HCT116 (cell line): ENCODE measurements around the gene VTN. TPM values are rescaled to one million over a fixed set of nuclear protein-coding genes. Genes with fewer than 3 reads are reported as not detected.
A peak's percentile ranks its signal among the peaks of the same experiment; 100 is the strongest.

Experiments
- ATAC-seq: fragments of 200-7000 bp; cut with Tn5 transposase; 2 replicates; pipeline ENCODE4 v1.9.1; 2020; ENCODE audit warnings: mild to moderate bottlenecking, moderate library complexity
- BruUV-seq: library from RNA; stranded (reverse); fragments of 400-500 nt; replicated peaks from 2 replicates; lab custom pipeline; 2021; lab: Mats Ljungman, UMichigan
- CTCF ChIA-PET: fragments of 300-600 bp; sonication (Branson Sonifier 250); formaldehyde crosslinking; loops from one replicate; lab custom pipeline; 2021; ENCODE audit warnings: antibody characterized with exemption; lab: Charles Lee
- POLR2A ChIA-PET: fragments of 300-600, 350-600 bp; sonication (Branson Sonifier 250); formaldehyde crosslinking; loops from one replicate; lab custom pipeline; 2021; ENCODE audit warnings: antibody characterized with exemption; lab: Charles Lee
- RAD21 ChIA-PET, 2 experiments: fragments of 300-600 bp; sonication (Branson Sonifier 250); formaldehyde crosslinking; loops; one replicate each; lab custom pipeline; 2023; ENCODE audit warnings: low total read pairs in 2 of 2; ENCODE audit not compliant: uncharacterized antibody in 2 of 2, unreplicated experiment in 2 of 2, low non-redundant PET in 1 of 2; lab: Charles Lee
- DNase-seq: peaks from one replicate; pipeline ENCODE4 v3.0.0-alpha.2; 2010; ENCODE audit warnings: low read depth, low spot score
- H2AFZ ChIP-seq: fragments of 200-600 bp; shearing (Covaris generic), sonication (generic); 2 replicates; pipeline ENCODE4 v1.6.1; 2017; ENCODE audit warnings: low read depth, mixed run types, mixed read lengths, antibody characterized with exemption, low read length; ENCODE audit not compliant: poor library complexity, severe bottlenecking
- H3K27ac ChIP-seq: 2 replicates; pipeline ENCODE4 v1.5.1; 2012; ENCODE audit warnings: low read depth, low read length
- H3K27me3 ChIP-seq: fragments of 200-600 bp; sonication (generic); 2 replicates; pipeline ENCODE4 v1.6.1; 2016; ENCODE audit warnings: mixed run types, low read length, mixed read lengths; ENCODE audit not compliant: insufficient read depth
- H3K36me3 ChIP-seq, 2 experiments: fragments of 200-500 bp in 1 of 2; fragments of 200-600 bp in 1 of 2; sonication (Bioruptor generic) in 1 of 2; sonication (generic) in 1 of 2; 2 replicates each; pipeline versions ENCODE4 v1.5.1 to v1.6.1; 2014 to 2016; ENCODE audit warnings: low read length in 2 of 2, inconsistent platforms in 1 of 2, mixed read lengths in 1 of 2, mixed run types in 1 of 2; ENCODE audit not compliant: insufficient read depth in 2 of 2, control insufficient read depth in 1 of 2
- H3K4me1 ChIP-seq, 2 experiments: fragments of 200-600 bp in 1 of 2; sonication (generic) in 1 of 2; 2 replicates each; pipeline versions ENCODE4 v1.5.1 to v1.6.1; 2012 to 2017; ENCODE audit warnings: low read length in 2 of 2, inconsistent platforms in 1 of 2, mild to moderate bottlenecking in 1 of 2, mixed read lengths in 1 of 2, mixed run types in 1 of 2, moderate library complexity in 1 of 2; ENCODE audit not compliant: insufficient read depth in 2 of 2, control insufficient read depth in 1 of 2
- H3K4me2 ChIP-seq: fragments of 200-600 bp; sonication (generic); 2 replicates; pipeline ENCODE4 v1.6.1; 2017; ENCODE audit warnings: mixed run types, low read length, mixed read lengths
- H3K4me3 ChIP-seq, 2 experiments: fragments of 200-600 bp in 1 of 2; sonication (generic) in 1 of 2; replicated peaks in 1 of 2; 2 replicates each; pipeline ENCODE4 v1.5.1; 2011 to 2016; ENCODE audit warnings: low read length in 2 of 2, control low read depth in 1 of 2, low read depth in 1 of 2, mild to moderate bottlenecking in 1 of 2, mixed read lengths in 1 of 2, mixed run types in 1 of 2
- H3K79me2 ChIP-seq: fragments of 200-600 bp; sonication (generic); 2 replicates; pipeline ENCODE4 v1.6.1; 2017; ENCODE audit warnings: mild to moderate bottlenecking, mixed run types, low read length, moderate library complexity, mixed read lengths; ENCODE audit not compliant: insufficient read depth
- H3K9ac ChIP-seq: fragments of 200-600 bp; sonication (generic); 2 replicates; pipeline ENCODE4 v1.6.1; 2016; ENCODE audit warnings: low read length, mixed read lengths
- H3K9me2 ChIP-seq: fragments of 200-600 bp; sonication (generic), shearing (Covaris generic); 2 replicates; pipeline ENCODE4 v1.6.1; 2017; ENCODE audit warnings: mixed run types, mild to moderate bottlenecking, moderate library complexity; ENCODE audit not compliant: insufficient read depth
- H3K9me3 ChIP-seq, 2 experiments: fragments of 200-500 bp in 1 of 2; fragments of 200-600 bp in 1 of 2; sonication (Bioruptor generic) in 1 of 2; sonication (generic) in 1 of 2; 2 replicates each; pipeline ENCODE4 v1.6.1; 2014 to 2017; ENCODE audit warnings: low read length in 2 of 2, mixed read lengths in 2 of 2, inconsistent platforms in 1 of 2, low read depth in 1 of 2, mild to moderate bottlenecking in 1 of 2, mixed run types in 1 of 2, moderate library complexity in 1 of 2; ENCODE audit not compliant: control insufficient read depth in 1 of 2, insufficient read depth in 1 of 2
- H4K20me1 ChIP-seq: fragments of 200-600 bp; sonication (generic), shearing (Covaris generic); 2 replicates; pipeline ENCODE4 v1.6.1; 2017; ENCODE audit warnings: mixed run types, mild to moderate bottlenecking, moderate library complexity; ENCODE audit not compliant: insufficient read depth
- CBX3 ChIP-seq: IDR thresholded peaks from 2 replicates; pipeline ENCODE4 v1.6.1; 2012; ENCODE audit warnings: low read depth
- POLR2AphosphoS5 ChIP-seq: IDR thresholded peaks from 2 replicates; pipeline ENCODE4 v1.6.1; 2011; ENCODE audit warnings: mild to moderate bottlenecking, low read depth, low read length, moderate library complexity
- SRF ChIP-seq: IDR thresholded peaks from 2 replicates; pipeline ENCODE4 v1.6.1; 2012; ENCODE audit warnings: low read depth
- YY1 ChIP-seq: IDR thresholded peaks from 2 replicates; pipeline ENCODE4 v1.6.1; 2011; ENCODE audit warnings: low read length, low read depth, moderate library complexity, mild to moderate bottlenecking; ENCODE audit not compliant: insufficient replicate concordance; ENCODE audit errors: extremely low read depth
- ZNF274 ChIP-seq: fragments of 200-500 bp; sonication (Bioruptor generic); IDR thresholded peaks from 2 replicates; pipeline ENCODE4 v1.6.1; 2014; ENCODE audit warnings: mild to moderate bottlenecking, low read depth, low read length, inconsistent platforms
- intact Hi-C: fragments of 100-400 bp; cut with micrococcal nuclease; formaldehyde crosslinking; loops from 2 replicates; pipeline ENCODE4 v1.10.0; 2022
- total RNA-seq: library from RNA; stranded (reverse); gene quantifications from one replicate; pipeline ENCODE4 v1.2.1, GENCODE V29; 2021; ENCODE audit not compliant: unreplicated experiment
- TF ChIP-seq, protein P1 (sequence below): IDR thresholded peaks from 2 replicates; pipeline ENCODE4 v1.6.1; 2012
- TF ChIP-seq, protein P2 (sequence below), 3 experiments: fragments of 200-600 bp in 1 of 3; sonication (generic) in 1 of 3; IDR thresholded peaks in 2 of 3; conservative IDR thresholded peaks in 1 of 3; 2 replicates each; pipeline ENCODE4 v1.5.1; 2012 to 2017; ENCODE audit warnings: low read depth in 2 of 3, low read length in 2 of 3, antibody characterized with exemption in 1 of 3, borderline replicate concordance in 1 of 3, control low read depth in 1 of 3, mild to moderate bottlenecking in 1 of 3, mixed read lengths in 1 of 3, mixed run types in 1 of 3, moderate library complexity in 1 of 3; ENCODE audit not compliant: insufficient read depth in 1 of 3
- TF ChIP-seq, protein P3 (sequence below): IDR thresholded peaks from 2 replicates; pipeline ENCODE4 v1.6.1; 2012; ENCODE audit warnings: low read depth

The VTN gene
- total RNA-seq, 1 experiment from 2014 or later = 1.5 TPM

DNA sequence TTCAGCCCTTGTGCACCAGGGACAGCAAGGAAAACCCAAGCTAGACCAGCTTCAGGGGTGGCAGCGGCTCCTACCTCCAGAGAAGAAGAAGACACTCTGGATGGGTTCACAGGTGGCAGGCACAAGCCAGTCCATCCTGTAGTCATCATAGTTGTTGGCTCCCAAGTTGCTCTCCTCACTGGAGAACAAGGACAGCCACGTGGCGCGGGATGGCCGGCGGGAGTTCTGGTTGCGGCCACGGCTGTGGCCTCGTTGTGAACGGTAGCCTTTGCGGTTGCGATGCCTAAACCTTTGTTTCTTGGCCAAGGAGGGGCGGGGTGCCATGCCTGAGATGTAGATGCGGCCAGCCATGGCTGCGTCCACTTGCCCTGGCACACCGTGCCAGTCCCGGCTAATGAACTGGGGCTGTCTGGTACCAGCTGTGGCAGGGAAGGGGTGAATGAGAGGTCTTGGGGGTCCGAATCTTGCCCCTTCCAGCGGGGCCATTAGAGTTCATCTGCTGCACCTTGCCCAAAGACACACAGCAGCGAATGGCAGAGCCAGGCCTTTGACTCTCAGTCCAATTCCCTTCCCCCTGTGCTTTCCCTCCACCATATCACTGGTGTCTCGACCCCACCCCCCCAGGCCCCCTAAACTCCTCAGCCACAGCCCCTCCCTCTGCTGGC lies 2.3 kb downstream of the VTN start:
- no TSS peak for BruUV-seq
- CTCF ChIA-PET = interaction anchor here (1.7 kb wide), 1 partner anchor 49 kb away, joined by 4 read pairs; no protein-coding TSS in a partner anchor
- H3K27me3 ChIP-seq = no peaks in the 10 kb centered on the region
- no peak overlapping the region for H2AFZ ChIP-seq
- H3K79me2 ChIP-seq = no peaks in the 10 kb centered on the region
- no peaks in the 10 kb centered on the region for H3K9me2 ChIP-seq
- no peaks in the 10 kb centered on the region for H3K36me3 ChIP-seq
- H3K4me3 ChIP-seq = no peak overlapping the region
- no peak overlapping the region for H3K27ac ChIP-seq
- TF ChIP-seq CBX3 (no peak), POLR2AphosphoS5 (no peak), ZNF274 (no peak), YY1 (no peak)
- TF ChIP-seq, protein P1, sequence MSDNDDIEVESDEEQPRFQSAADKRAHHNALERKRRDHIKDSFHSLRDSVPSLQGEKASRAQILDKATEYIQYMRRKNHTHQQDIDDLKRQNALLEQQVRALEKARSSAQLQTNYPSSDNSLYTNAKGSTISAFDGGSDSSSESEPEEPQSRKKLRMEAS = no peak
- H3K9me3 ChIP-seq = no peaks in the 10 kb centered on the region
- no peak overlapping the region for H3K4me2 ChIP-seq
- no peaks in the 10 kb centered on the region for H4K20me1 ChIP-seq
- no peak for DNase-seq
- ATAC-seq = no peak
- POLR2A ChIA-PET = interaction anchor here (1.0 to 1.3 kb wide), 2 partner anchors 10 kb away, joined by 3 read pairs; partner anchors contain the start of gene POLDIP2
- no peak overlapping the region for H3K9ac ChIP-seq
- H3K4me1 ChIP-seq = peaks cover 11 to 20% of the 10 kb centered on the region in 2 experiments; a peak in 3 of 4 replicates
- RAD21 ChIA-PET = no interaction called here
- intact Hi-C loops = no loop called here

DNA sequence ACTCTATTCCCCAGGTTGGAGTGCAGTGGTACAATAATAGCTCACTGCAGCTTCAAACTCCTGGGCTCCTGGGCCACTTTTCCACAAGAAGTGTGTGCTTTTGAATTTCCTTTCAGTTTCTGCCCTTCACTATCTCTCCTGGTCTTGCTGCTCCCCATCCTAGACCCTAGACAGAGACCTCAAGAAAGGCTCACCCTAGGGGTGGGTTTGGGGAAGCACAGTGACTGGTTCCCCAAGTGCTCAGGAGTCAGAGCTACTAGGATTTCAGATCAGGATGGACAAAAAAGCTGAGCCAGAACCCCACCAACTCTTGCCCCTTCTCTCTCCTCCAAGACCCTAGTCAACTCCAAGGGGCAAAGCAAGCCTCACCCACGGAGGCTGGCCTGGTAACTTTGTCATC lies 3.5 kb downstream of the VTN start:
- ChIA-PET RAD21 (no interaction called here), CTCF (interaction anchor here (1.0 to 1.7 kb wide), 2 partner anchors 31 to 50 kb away, joined by 3 to 4 read pairs; partner anchors contain the start of gene TNFAIP1), POLR2A (interaction anchor here (1.3 kb wide), 1 partner anchor 9 kb away, joined by 3 read pairs; a partner anchor contains a TSS)
- TF ChIP-seq, protein P2, sequence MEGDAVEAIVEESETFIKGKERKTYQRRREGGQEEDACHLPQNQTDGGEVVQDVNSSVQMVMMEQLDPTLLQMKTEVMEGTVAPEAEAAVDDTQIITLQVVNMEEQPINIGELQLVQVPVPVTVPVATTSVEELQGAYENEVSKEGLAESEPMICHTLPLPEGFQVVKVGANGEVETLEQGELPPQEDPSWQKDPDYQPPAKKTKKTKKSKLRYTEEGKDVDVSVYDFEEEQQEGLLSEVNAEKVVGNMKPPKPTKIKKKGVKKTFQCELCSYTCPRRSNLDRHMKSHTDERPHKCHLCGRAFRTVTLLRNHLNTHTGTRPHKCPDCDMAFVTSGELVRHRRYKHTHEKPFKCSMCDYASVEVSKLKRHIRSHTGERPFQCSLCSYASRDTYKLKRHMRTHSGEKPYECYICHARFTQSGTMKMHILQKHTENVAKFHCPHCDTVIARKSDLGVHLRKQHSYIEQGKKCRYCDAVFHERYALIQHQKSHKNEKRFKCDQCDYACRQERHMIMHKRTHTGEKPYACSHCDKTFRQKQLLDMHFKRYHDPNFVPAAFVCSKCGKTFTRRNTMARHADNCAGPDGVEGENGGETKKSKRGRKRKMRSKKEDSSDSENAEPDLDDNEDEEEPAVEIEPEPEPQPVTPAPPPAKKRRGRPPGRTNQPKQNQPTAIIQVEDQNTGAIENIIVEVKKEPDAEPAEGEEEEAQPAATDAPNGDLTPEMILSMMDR (IDR thresholded peaks at IDR 0.05 in 2 of 3, conservative IDR thresholded peaks at IDR 0.05 in 1 of 3; ENCODE audit: borderline replicate concordance in 1 of 3, insufficient read depth in 1 of 3, low read depth in 2 of 3, low read length in 2 of 3) = peak in 2 of 3 experiments; percentile 14 to 29; a peak in 2 of 6 replicates
- TF ChIP-seq SRF = no peak
- TF ChIP-seq, protein P3, sequence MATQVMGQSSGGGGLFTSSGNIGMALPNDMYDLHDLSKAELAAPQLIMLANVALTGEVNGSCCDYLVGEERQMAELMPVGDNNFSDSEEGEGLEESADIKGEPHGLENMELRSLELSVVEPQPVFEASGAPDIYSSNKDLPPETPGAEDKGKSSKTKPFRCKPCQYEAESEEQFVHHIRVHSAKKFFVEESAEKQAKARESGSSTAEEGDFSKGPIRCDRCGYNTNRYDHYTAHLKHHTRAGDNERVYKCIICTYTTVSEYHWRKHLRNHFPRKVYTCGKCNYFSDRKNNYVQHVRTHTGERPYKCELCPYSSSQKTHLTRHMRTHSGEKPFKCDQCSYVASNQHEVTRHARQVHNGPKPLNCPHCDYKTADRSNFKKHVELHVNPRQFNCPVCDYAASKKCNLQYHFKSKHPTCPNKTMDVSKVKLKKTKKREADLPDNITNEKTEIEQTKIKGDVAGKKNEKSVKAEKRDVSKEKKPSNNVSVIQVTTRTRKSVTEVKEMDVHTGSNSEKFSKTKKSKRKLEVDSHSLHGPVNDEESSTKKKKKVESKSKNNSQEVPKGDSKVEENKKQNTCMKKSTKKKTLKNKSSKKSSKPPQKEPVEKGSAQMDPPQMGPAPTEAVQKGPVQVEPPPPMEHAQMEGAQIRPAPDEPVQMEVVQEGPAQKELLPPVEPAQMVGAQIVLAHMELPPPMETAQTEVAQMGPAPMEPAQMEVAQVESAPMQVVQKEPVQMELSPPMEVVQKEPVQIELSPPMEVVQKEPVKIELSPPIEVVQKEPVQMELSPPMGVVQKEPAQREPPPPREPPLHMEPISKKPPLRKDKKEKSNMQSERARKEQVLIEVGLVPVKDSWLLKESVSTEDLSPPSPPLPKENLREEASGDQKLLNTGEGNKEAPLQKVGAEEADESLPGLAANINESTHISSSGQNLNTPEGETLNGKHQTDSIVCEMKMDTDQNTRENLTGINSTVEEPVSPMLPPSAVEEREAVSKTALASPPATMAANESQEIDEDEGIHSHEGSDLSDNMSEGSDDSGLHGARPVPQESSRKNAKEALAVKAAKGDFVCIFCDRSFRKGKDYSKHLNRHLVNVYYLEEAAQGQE = no peak
- intact Hi-C loops = no loop called here
- Histone ChIP-seq H3K79me2 (no peaks in the 10 kb centered on the region), H3K9me2 (no peaks in the 10 kb centered on the region), H3K4me1 (peaks cover 7 to 17% of the 10 kb centered on the region in 2 experiments; a peak in 3 of 4 replicates), H3K4me3 (no peak overlapping the region), H3K9ac (no peak overlapping the region), H3K27me3 (no peaks in the 10 kb centered on the region), H2AFZ (no peak overlapping the region), H3K36me3 (peaks cover 0 to 2% of the 10 kb centered on the region in 2 experiments; a peak in 3 of 4 replicates), H3K4me2 (no peak overlapping the region), H3K9me3 (no peaks in the 10 kb centered on the region), H3K27ac (no peak overlapping the region), H4K20me1 (no peaks in the 10 kb centered on the region)
- no peak for ATAC-seq
- BruUV-seq = no TSS peak
- DNase-seq = no peak
